Esophagus muscularis mucosa (tissue), 4 donors: ENCODE measurements around the gene SCAMP3.
A peak's percentile ranks its signal among the peaks of the same experiment; 100 is the strongest.

Experiments used
- CTCF ChIP-seq, 3 experiments: fragments of 200-600 bp in 2 of 3; fragments of 450-650 bp in 1 of 3; sonication (generic) in 2 of 3; IDR thresholded peaks; one replicate each; pipeline ENCODE4 v1.5.1; 2017 to 2019; ENCODE audit warnings: antibody characterized with exemption in 3 of 3, mild to moderate bottlenecking in 2 of 3, moderate library complexity in 1 of 3
- EP300 ChIP-seq: sonication (generic); formaldehyde crosslinking; IDR thresholded peaks from one replicate; pipeline ENCODE4 v1.6.1; 2017; ENCODE audit warnings: antibody characterized with exemption
- POLR2A ChIP-seq: fragments of 450-650 bp; IDR thresholded peaks from one replicate; pipeline ENCODE4 v1.6.1; 2017; ENCODE audit warnings: antibody characterized with exemption, moderate library complexity, mild to moderate bottlenecking, low read depth
- POLR2AphosphoS5 ChIP-seq, 2 donors: sonication (generic); formaldehyde crosslinking; IDR thresholded peaks; one replicate each; pipeline ENCODE4 v1.6.1; 2017; ENCODE audit warnings: antibody characterized with exemption in 2 of 2

GRCh38 chr1:155307247-155307740 is 45.1 kb upstream of the SCAMP3 start:
- TF ChIP-seq POLR2A (no peak), CTCF (IDR thresholded peaks at IDR 0.05) (peak in 2 of 3 experiments; percentile 32 to 37), EP300 (no peak), POLR2AphosphoS5 (IDR thresholded peaks at IDR 0.05) (no peak)
